Colonic mucosa (tissue), 4 donors: ENCODE data around the gene ALG9. TPM values are rescaled to one million over a fixed set of nuclear protein-coding genes. Genes with fewer than 3 reads are reported as not detected.

Source experiments
- DNase-seq: peaks from one replicate; pipeline ENCODE4 v3.0.0-alpha.2; 2020
- H3K27ac ChIP-seq: fragments of 200-600 bp; one replicate; pipeline ENCODE4 v1.8.0; 2021
- H3K27me3 ChIP-seq: fragments of 200-600 bp; one replicate; pipeline ENCODE4 v1.8.0; 2021
- H3K36me3 ChIP-seq: fragments of 200-600 bp; one replicate; pipeline ENCODE4 v1.8.0; 2021
- H3K4me1 ChIP-seq: fragments of 200-600 bp; one replicate; pipeline ENCODE4 v1.8.0; 2021; ENCODE audit warnings: mild to moderate bottlenecking
- H3K4me3 ChIP-seq: fragments of 200-600 bp; one replicate; pipeline ENCODE4 v1.8.0; 2021
- H3K9ac ChIP-seq, 2 donors: one replicate each; pipeline ENCODE4 v1.7.0; 2013; ENCODE audit warnings: control low read depth in 2 of 2, low read depth in 2 of 2, low read length in 2 of 2
- H3K9me3 ChIP-seq: fragments of 200-600 bp; one replicate; pipeline ENCODE4 v1.8.0; 2021
- CTCF ChIP-seq: fragments of 200-600 bp; IDR thresholded peaks from one replicate; pipeline ENCODE4 v1.8.0; 2022; ENCODE audit warnings: antibody characterized with exemption, mild to moderate bottlenecking
- intact Hi-C: fragments of 100-400 bp; cut with DNase I; formaldehyde crosslinking; loops from one replicate; pipeline ENCODE4 v1.14.1; 2022
- total RNA-seq, 2 donors: library from RNA; stranded (reverse); fragmentation: NEBNext Ultra II Directional in 1 of 2; extraction: Animal tissue kit (Norgen Biotek cat#: 25700) in 1 of 2; gene quantifications; one replicate each; pipeline ENCODE4 v1.2.1, GENCODE V29; 2021
- donor health status: healthy.
- donor health status: DM: no; HTN: no; CAD: no.
- donor health status: DM: no; HTN: no; CAD: no.

The ALG9 gene
- 10 to 100 TPM; 23.2 to 25.2 TPM for total RNA-seq

- Histone ChIP-seq H3K4me3 (peak within 1 kb of the TSS; percentile 95), H3K9me3 (no peaks in the 10 kb centered on the region), H3K36me3 (no peaks in the 10 kb centered on the region), H3K27me3 (no peaks in the 10 kb centered on the region), H3K27ac (peak within 1 kb of the TSS; percentile 56), H3K9ac (peak within 1 kb of the TSS; percentile 72 to 90), H3K4me1 (peaks cover 5% of the 10 kb centered on the region)
- TF ChIP-seq CTCF, result peak; percentile 23
- intact Hi-C loops, result no loop called here
- peak; percentile 92 for DNase-seq
Observed at GRCh38 chr11:111870886-111871692, at the start of gene ALG9. TSS of gene ALG9 (minus strand) at chr11:111871581. CDS start at chr11:111871482, 99 bp downstream.

GRCh38 chr11:111920908-111921307 lies 49.5 kb upstream of the ALG9 start:
- Histone ChIP-seq H3K27ac (no peak overlapping the region), H3K9ac (no peak overlapping the region), H3K27me3 (no peaks in the 10 kb centered on the region), H3K36me3 (no peaks in the 10 kb centered on the region), H3K9me3 (no peaks in the 10 kb centered on the region), H3K4me3 (no peak overlapping the region), H3K4me1 (peaks cover 3% of the 10 kb centered on the region)
- no peak for TF ChIP-seq CTCF
- DNase-seq, result no peak
- intact Hi-C loops, result loop anchor here (5.0 kb wide), 1 partner anchor 39 kb away; no protein-coding TSS in a partner anchor

- H3K36me3 ChIP-seq, result no peaks in the 10 kb centered on the region
- DNase-seq, result peak; percentile 87
- peak within 1 kb of the TSS; percentile 89 for H3K27ac ChIP-seq
- H3K4me3 ChIP-seq, result peak within 1 kb of the TSS; percentile 21
- intact Hi-C loops, result no loop called here
- peaks cover 3% of the 10 kb centered on the region for H3K4me1 ChIP-seq
- no peaks in the 10 kb centered on the region for H3K27me3 ChIP-seq
- H3K9ac ChIP-seq, result peak within 1 kb of the TSS in 1 of 2 donors; percentile 73
- H3K9me3 ChIP-seq, result no peaks in the 10 kb centered on the region
- TF ChIP-seq CTCF, result no peak
Observed at GRCh38 chr11:111918390-111919256, 47.2 kb upstream of the ALG9 start, which contains the start of gene C11orf52. TSS of gene C11orf52 (plus strand) at chr11:111918913. CDS start at chr11:111918973, 60 bp downstream.

- H3K4me3 ChIP-seq, result no peak overlapping the region
- H3K9me3 ChIP-seq, result no peaks in the 10 kb centered on the region
- no peaks in the 10 kb centered on the region for H3K36me3 ChIP-seq
- no peak overlapping the region for H3K9ac ChIP-seq
- intact Hi-C loops, result no loop called here
- no peak for TF ChIP-seq CTCF
- H3K27ac ChIP-seq, result peak overlapping the region; percentile 89
- DNase-seq, result no peak
- no peaks in the 10 kb centered on the region for H3K27me3 ChIP-seq
- peaks cover 3% of the 10 kb centered on the region for H3K4me1 ChIP-seq
Observed at GRCh38 chr11:111917788-111918187, 46.4 kb upstream of the ALG9 start.

GRCh38 chr11:111917312-111917711 lies 45.9 kb upstream of the ALG9 start:
- no peak overlapping the region for H3K9ac ChIP-seq
- no peaks in the 10 kb centered on the region for H3K27me3 ChIP-seq
- H3K4me1 ChIP-seq, result peaks cover 3% of the 10 kb centered on the region
- TF ChIP-seq CTCF, result no peak
- no peaks in the 10 kb centered on the region for H3K36me3 ChIP-seq
- H3K9me3 ChIP-seq, result no peaks in the 10 kb centered on the region
- no peak overlapping the region for H3K4me3 ChIP-seq
- intact Hi-C loops, result no loop called here
- no peak for DNase-seq
- H3K27ac ChIP-seq, result no peak overlapping the region
